ENCODE data around the gene PRKCH. TPM values are rescaled to one million over a fixed set of nuclear protein-coding genes. Genes with fewer than 3 reads are reported as not detected.

The PRKCH gene
- total RNA-seq, 1 experiment from 2014 or later, result 5.2 TPM

- no peak overlapping the region for H4K5ac ChIP-seq (ENCODE audit: insufficient read length, low read depth, low read length)
- no peak for DNase-seq
- Mint-ChIP-seq H3K4me3 (no peak overlapping the region), H3K9me3 (no peaks in the 10 kb centered on the region; a peak in 1 of 5 replicates), H3K27ac (peak overlapping the region in 2 of 3 experiments; percentile 4 to 88; a peak in 3 of 7 replicates), H3K4me1 (peaks cover 28 to 31% of the 10 kb centered on the region in 2 experiments), H3K36me3 (ENCODE audit: insufficient read depth in 1 of 3, low read depth in 3 of 3) (peaks cover 0 to 5% (median 0%) of the 10 kb centered on the region in 3 experiments; a peak in 2 of 7 replicates), H3K27me3 (ENCODE audit: low read depth) (no peaks in the 10 kb centered on the region; the same call in none of the 2 replicates)
- H3T11ph ChIP-seq (ENCODE audit: low read length), result no peak overlapping the region
- no peak for TF ChIP-seq CTCF (conservative IDR thresholded peaks at IDR 0.05)
- no peaks in the 10 kb centered on the region for H4K20me1 ChIP-seq (ENCODE audit: control insufficient read depth, insufficient read depth, insufficient read length)
- H2AFZ ChIP-seq (ENCODE audit: low read length), result no peak overlapping the region
- no peak overlapping the region for H3K4ac ChIP-seq (ENCODE audit: low read depth, low read length)
- H2BK20ac ChIP-seq (ENCODE audit: low read depth, low read length, poor library complexity, severe bottlenecking), result no peak overlapping the region
- H2BK5ac ChIP-seq (ENCODE audit: insufficient read length, low read length), result no peak overlapping the region
- no peaks in the 10 kb centered on the region for H3K79me1 ChIP-seq (ENCODE audit: insufficient read depth, low read depth, low read length, poor library complexity, severe bottlenecking)
- no peak overlapping the region for H3K27ac ChIP-seq (ENCODE audit: insufficient read length, low read depth, low read length)
- H3K18ac ChIP-seq (ENCODE audit: insufficient read length, low read depth, low read length), result no peak overlapping the region
- H4K8ac ChIP-seq (replicated peaks; ENCODE audit: insufficient read length, low read depth, low read length), result no peak overlapping the region
- no peak overlapping the region for H2BK12ac ChIP-seq (ENCODE audit: insufficient read length, low read depth, low read length)
- no peak overlapping the region for H3K56ac ChIP-seq (ENCODE audit: insufficient read length, low read depth, low read length)
- H4K91ac ChIP-seq (ENCODE audit: insufficient read length, low read depth, low read length), result no peak overlapping the region
- no peaks in the 10 kb centered on the region for H3K9me3 ChIP-seq (ENCODE audit: control insufficient read depth, low read depth, low read length)
- no peak overlapping the region for H2AK5ac ChIP-seq (ENCODE audit: insufficient read length, low read length)
- H3K23ac ChIP-seq (ENCODE audit: insufficient read length, low read depth, low read length), result no peak overlapping the region
- H3K79me2 ChIP-seq (ENCODE audit: insufficient read depth, low read length), result no peaks in the 10 kb centered on the region
- no peak overlapping the region for H2BK15ac ChIP-seq (ENCODE audit: low read depth, low read length)
- no peak overlapping the region for H3K4me2 ChIP-seq (ENCODE audit: insufficient read depth, insufficient read length, low read length)
- no CpG with 5 or more reads among the region's 11 CpGs for WGBS (ENCODE audit: extremely low coverage, insufficient read length, low lambda C conversion rate)
- H3K4me1 ChIP-seq (ENCODE audit: insufficient read depth, low read length), result peaks cover 10% of the 10 kb centered on the region; the same call in 1 of the 2 replicates
- no peak overlapping the region for H2BK120ac ChIP-seq (ENCODE audit: low read depth, low read length, poor library complexity, severe bottlenecking)
- H3K23me2 ChIP-seq (ENCODE audit: insufficient read length, low read depth, low read length, poor library complexity, severe bottlenecking), result no peaks in the 10 kb centered on the region
- no peak overlapping the region for H3K9ac ChIP-seq (ENCODE audit: extremely low read depth, insufficient read length, low read length)
- H3K14ac ChIP-seq (ENCODE audit: insufficient read depth, low read length), result no peak overlapping the region
- H3K27me3 ChIP-seq (ENCODE audit: insufficient read depth, low read length), result no peaks in the 10 kb centered on the region; the same call in 1 of the 2 replicates
Measured at GRCh38 chr14:61553730-61554641, 232.6 kb downstream of the PRKCH start.
